ENCODE data around the gene TEKT5.

DNA sequence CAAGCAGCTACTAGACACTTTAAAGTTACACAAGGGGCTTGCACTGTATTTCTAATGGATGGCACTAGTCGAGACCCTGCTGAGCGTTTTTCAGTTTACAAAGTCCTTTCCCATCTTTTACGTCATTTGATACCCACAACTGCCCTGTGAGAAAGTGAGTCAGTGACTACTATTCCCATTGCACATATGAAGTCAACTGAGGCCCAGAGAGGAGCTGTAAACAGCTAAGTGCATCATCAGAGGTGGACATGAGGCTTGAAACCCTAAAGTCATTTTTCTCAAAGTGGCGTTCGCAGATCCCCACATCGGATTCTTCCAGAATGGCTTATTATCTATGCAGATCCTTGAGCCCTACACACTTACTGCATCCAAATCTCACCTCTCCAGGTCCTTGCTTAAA is 50.6 kb downstream of the TEKT5 start:
- TF ChIP-seq, protein P1, sequence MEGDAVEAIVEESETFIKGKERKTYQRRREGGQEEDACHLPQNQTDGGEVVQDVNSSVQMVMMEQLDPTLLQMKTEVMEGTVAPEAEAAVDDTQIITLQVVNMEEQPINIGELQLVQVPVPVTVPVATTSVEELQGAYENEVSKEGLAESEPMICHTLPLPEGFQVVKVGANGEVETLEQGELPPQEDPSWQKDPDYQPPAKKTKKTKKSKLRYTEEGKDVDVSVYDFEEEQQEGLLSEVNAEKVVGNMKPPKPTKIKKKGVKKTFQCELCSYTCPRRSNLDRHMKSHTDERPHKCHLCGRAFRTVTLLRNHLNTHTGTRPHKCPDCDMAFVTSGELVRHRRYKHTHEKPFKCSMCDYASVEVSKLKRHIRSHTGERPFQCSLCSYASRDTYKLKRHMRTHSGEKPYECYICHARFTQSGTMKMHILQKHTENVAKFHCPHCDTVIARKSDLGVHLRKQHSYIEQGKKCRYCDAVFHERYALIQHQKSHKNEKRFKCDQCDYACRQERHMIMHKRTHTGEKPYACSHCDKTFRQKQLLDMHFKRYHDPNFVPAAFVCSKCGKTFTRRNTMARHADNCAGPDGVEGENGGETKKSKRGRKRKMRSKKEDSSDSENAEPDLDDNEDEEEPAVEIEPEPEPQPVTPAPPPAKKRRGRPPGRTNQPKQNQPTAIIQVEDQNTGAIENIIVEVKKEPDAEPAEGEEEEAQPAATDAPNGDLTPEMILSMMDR (IDR thresholded peaks at IDR 0.05; ENCODE audit: low read depth, low read length): no peak
- TF ChIP-seq EZH2phosphoT487 (IDR thresholded peaks at IDR 0.05; ENCODE audit: low read depth): no peak
